Keratinocyte (primary cell): ENCODE data around the gene CRIM1.

Source experiments
- CTCF ChIP-seq, 3 experiments: IDR thresholded peaks in 1 of 3; conservative IDR thresholded peaks in 1 of 3; optimal IDR thresholded peaks in 1 of 3; 2 replicates in 2 of 3; 3 replicates in 1 of 3; pipeline versions ENCODE3 to v1.5.1; 2011; ENCODE audit warnings: low read length in 3 of 3, mild to moderate bottlenecking in 3 of 3, moderate library complexity in 2 of 3, control low read depth in 1 of 3, inconsistent platforms in 1 of 3; ENCODE audit not compliant: insufficient read depth in 2 of 3; ENCODE audit errors: extremely low read depth in 1 of 3
- EZH2 ChIP-seq: IDR thresholded peaks from one replicate; pipeline ENCODE4 v1.6.1; 2012; ENCODE audit warnings: inconsistent platforms, mild to moderate bottlenecking, low read length, moderate library complexity

- TF ChIP-seq CTCF (optimal IDR thresholded peaks at IDR 0.05 in 1 of 3, IDR thresholded peaks at IDR 0.05 in 1 of 3, conservative IDR thresholded peaks at IDR 0.05 in 1 of 3; ENCODE audit: extremely low read depth in 1 of 3, insufficient read depth in 2 of 3, low read length in 3 of 3): no peak
- TF ChIP-seq EZH2: no peak
Measured at GRCh38 chr2:36536776-36537175, 181.2 kb downstream of the CRIM1 start.
